ENCODE measurements around the gene INKA2. TPM values are rescaled to one million over a fixed set of nuclear protein-coding genes. Genes with fewer than 3 reads are reported as not detected.

The INKA2 gene
- total and polyA plus RNA-seq, 4 donors = 0.26 to 0.67 (median 0.52) TPM

GRCh38 chr1:111775966-111776365, 36.8 kb upstream of the INKA2 start:
- whole genome bisulfite sequencing = 92% methylated on average over 9 of the region's 9 CpGs
- H3K9me3 ChIP-seq (ENCODE audit: control insufficient read depth in 4 of 4, low read length in 3 of 4) = no peaks in the 10 kb centered on the region
- H3K27ac ChIP-seq (ENCODE audit: low read depth in 1 of 2, low read length in 2 of 2) = no peak overlapping the region
- no peaks in the 10 kb centered on the region for H3K27me3 ChIP-seq (ENCODE audit: control insufficient read depth in 4 of 4, insufficient read depth in 4 of 4, low read length in 3 of 4)
- peaks cover 0 to 23% (median 7%) of the 10 kb centered on the region in 4 donors for H3K36me3 ChIP-seq (ENCODE audit: control insufficient read depth in 4 of 4, insufficient read depth in 3 of 4, low read depth in 1 of 4, low read length in 3 of 4)
- H3K4me3 ChIP-seq (ENCODE audit: low read depth in 1 of 3, low read length in 3 of 3) = no peak overlapping the region
- H3K4me1 ChIP-seq (ENCODE audit: control insufficient read depth in 4 of 4, insufficient read depth in 4 of 4, low read length in 3 of 4) = peaks cover 0 to 2% (median 0%) of the 10 kb centered on the region in 4 donors
- no peak for DNase-seq (ENCODE audit: low spot score)
- H3K9ac ChIP-seq (ENCODE audit: low read depth in 1 of 2, low read length in 2 of 2) = no peak overlapping the region
- TF ChIP-seq GABPA (IDR thresholded peaks at IDR 0.05 in 1 of 2, conservative IDR thresholded peaks at IDR 0.05 in 1 of 2) = no peak
- no peak for TF ChIP-seq REST (IDR thresholded peaks at IDR 0.05)
- no peak for TF ChIP-seq EGR1 (IDR thresholded peaks at IDR 0.05; ENCODE audit: low read depth in 2 of 2)
- no peak for TF ChIP-seq YY1 (IDR thresholded peaks at IDR 0.05)
- TF ChIP-seq CTCF (IDR thresholded peaks at IDR 0.05; ENCODE audit: low read depth, low read length, missing input control) = no peak
- no peak for TF ChIP-seq RAD21 (IDR thresholded peaks at IDR 0.05)
- no peak for TF ChIP-seq TAF1 (conservative IDR thresholded peaks at IDR 0.05)
- no peak for TF ChIP-seq JUND (IDR thresholded peaks at IDR 0.05)
- TF ChIP-seq SP1 (IDR thresholded peaks at IDR 0.05) = no peak
- TF ChIP-seq RXRA (IDR thresholded peaks at IDR 0.05) = no peak
- TF ChIP-seq ATF3 (IDR thresholded peaks at IDR 0.05) = no peak
- TF ChIP-seq HNF4A (conservative IDR thresholded peaks at IDR 0.05) = no peak
- TF ChIP-seq MAX (IDR thresholded peaks at IDR 0.05) = no peak
- TF ChIP-seq FOXA2 (IDR thresholded peaks at IDR 0.05) = no peak
- TF ChIP-seq ZBTB33 (IDR thresholded peaks at IDR 0.05) = no peak
- no peak for TF ChIP-seq NR2F2 (IDR thresholded peaks at IDR 0.05)
- no peak for TF ChIP-seq HNF4G (IDR thresholded peaks at IDR 0.05)
- no peak for TF ChIP-seq FOXA1 (IDR thresholded peaks at IDR 0.05)
